Calu3 (cell line): ENCODE data around the gene RRN3. TPM values are rescaled to one million over a fixed set of nuclear protein-coding genes. Genes with fewer than 3 reads are reported as not detected.
"Not testable (repeated sequence)": the region's sequence is repeated elsewhere in the genome, so short reads cannot be mapped to it uniquely, and the experiment has no call there.

Experiments used
- Bru-seq: library from RNA; stranded (reverse); fragments of 400-500 nt; gene quantifications from one replicate; lab custom pipeline; 2021; lab: Mats Ljungman, UMichigan
- BruChase-seq, 2 experiments: library from RNA; stranded (reverse); fragments of 400-500 nt; gene quantifications; one replicate each; lab custom pipeline; 2021; lab: Mats Ljungman, UMichigan
- BruUV-seq: library from RNA; stranded (reverse); fragments of 400-500 nt; replicated peaks from 2 replicates; lab custom pipeline; 2021; lab: Mats Ljungman, UMichigan
- CTCF ChIA-PET: fragments of 300-600 bp; sonication (Branson Sonifier 250); formaldehyde crosslinking; loops from one replicate; lab custom pipeline; 2022; ENCODE audit warnings: antibody characterized with exemption; lab: Charles Lee
- DNase-seq: peaks from one replicate; pipeline ENCODE4 v3.0.0; 2022
- H3K27ac Mint-ChIP-seq: one replicate; pipeline ENCODE4 v1.8.0; 2022; ENCODE audit warnings: mixed read lengths; ENCODE audit not compliant: unreplicated experiment
- H3K27me3 Mint-ChIP-seq: one replicate; pipeline ENCODE4 v1.8.0; 2022; ENCODE audit warnings: mixed read lengths; ENCODE audit not compliant: unreplicated experiment
- H3K36me3 Mint-ChIP-seq: one replicate; pipeline ENCODE4 v1.8.0; 2022; ENCODE audit warnings: mild to moderate bottlenecking, moderate library complexity, mixed read lengths; ENCODE audit not compliant: insufficient read depth, unreplicated experiment
- H3K4me1 Mint-ChIP-seq: one replicate; pipeline ENCODE4 v1.8.0; 2022; ENCODE audit warnings: mild to moderate bottlenecking, low read depth, mixed read lengths; ENCODE audit not compliant: unreplicated experiment
- H3K4me3 Mint-ChIP-seq: one replicate; pipeline ENCODE4 v1.8.0; 2022; ENCODE audit warnings: mild to moderate bottlenecking, low read depth, moderate library complexity, mixed read lengths; ENCODE audit not compliant: unreplicated experiment
- H3K9me3 Mint-ChIP-seq: one replicate; pipeline ENCODE4 v1.8.0; 2022; ENCODE audit warnings: low read depth, mixed read lengths; ENCODE audit not compliant: unreplicated experiment
- intact Hi-C: fragments of 100-400 bp; cut with micrococcal nuclease; formaldehyde crosslinking; loops from one replicate; pipeline ENCODE4 v1.10.0; 2022; ENCODE audit not compliant: unreplicated experiment
- long read RNA-seq: library from polyadenylated mRNA; stranded (forward); transcript quantifications from one replicate; pipeline ENCODE4 v2.0.0, GENCODE V29; 2022
- total RNA-seq: library from RNA; stranded (reverse); gene quantifications from 2 replicates; pipeline ENCODE4 v1.2.3, GENCODE V29; 2022
- TF ChIP-seq, protein P1 (sequence below): fragments of 200-600 bp; IDR thresholded peaks from one replicate; pipeline ENCODE4 v1.8.0; 2022; ENCODE audit warnings: antibody characterized with exemption; ENCODE audit not compliant: unreplicated experiment

RRN3 gene, protein sequence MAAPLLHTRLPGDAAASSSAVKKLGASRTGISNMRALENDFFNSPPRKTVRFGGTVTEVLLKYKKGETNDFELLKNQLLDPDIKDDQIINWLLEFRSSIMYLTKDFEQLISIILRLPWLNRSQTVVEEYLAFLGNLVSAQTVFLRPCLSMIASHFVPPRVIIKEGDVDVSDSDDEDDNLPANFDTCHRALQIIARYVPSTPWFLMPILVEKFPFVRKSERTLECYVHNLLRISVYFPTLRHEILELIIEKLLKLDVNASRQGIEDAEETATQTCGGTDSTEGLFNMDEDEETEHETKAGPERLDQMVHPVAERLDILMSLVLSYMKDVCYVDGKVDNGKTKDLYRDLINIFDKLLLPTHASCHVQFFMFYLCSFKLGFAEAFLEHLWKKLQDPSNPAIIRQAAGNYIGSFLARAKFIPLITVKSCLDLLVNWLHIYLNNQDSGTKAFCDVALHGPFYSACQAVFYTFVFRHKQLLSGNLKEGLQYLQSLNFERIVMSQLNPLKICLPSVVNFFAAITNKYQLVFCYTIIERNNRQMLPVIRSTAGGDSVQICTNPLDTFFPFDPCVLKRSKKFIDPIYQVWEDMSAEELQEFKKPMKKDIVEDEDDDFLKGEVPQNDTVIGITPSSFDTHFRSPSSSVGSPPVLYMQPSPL
- total RNA-seq (45.3 and 48.9 TPM in 2 replicates), Bru-seq, nascent RNA (percentile 91 among the genes with signal in this experiment), BruChase-seq, experiment 1, labeled RNA remaining after a 6-hour chase (percentile 90 among the genes with signal in this experiment), BruChase-seq, experiment 2, labeled RNA remaining after a 2-hour chase (percentile 90 among the genes with signal in this experiment)
- long read RNA-seq, transcript RRN3-203 (17 exons, 2,198 nt): minor isoform, 8 of 61 reads
- long read RNA-seq, transcript RRN3-201 (18 exons, 3,762 nt): major isoform, 40 of 61 reads
- long read RNA-seq, partial matches to known transcripts: 4 of 61 reads
- long read RNA-seq, other reads (novel, unspliced or antisense): 9 of 61 reads

DNA sequence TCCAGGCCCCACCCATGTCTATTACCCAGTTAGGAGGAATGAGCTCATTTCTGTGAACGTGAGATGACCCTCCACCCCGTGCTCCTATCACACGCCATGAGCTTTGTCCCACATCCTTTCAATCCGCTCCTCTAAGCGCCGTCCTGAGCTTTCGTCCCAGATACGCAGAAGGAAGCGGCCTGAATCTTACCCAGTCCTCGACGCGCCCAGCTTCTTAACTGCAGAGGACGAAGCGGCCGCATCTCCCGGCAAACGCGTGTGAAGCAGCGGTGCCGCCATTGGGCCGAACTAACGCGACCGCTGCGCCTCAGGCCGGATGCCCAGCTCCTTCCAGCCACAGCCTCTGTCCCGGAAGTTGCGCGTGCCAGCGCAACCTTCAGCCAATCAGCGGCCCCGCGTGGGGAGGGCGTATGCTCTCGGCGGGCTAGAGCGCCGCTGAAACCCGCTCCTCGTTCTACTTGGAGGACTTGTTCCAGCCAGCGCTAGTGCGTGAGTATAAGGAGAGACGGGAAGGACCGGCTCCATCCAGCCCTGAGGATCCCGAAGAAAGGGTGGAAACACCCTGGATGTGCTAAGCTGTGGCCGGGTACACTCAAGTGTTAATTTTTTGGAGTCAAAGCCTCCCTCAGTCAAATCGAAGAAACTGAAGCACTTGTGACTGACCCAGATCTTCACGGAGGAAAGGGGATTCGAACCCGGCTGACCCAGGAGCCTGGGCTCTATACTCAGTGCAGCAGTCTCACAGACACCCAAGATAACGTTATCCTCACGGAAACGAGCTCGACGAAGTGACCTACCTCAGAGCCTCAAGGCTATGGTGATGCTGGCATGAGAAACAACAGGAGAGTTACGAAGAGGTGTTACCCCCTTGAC is at the start of gene RRN3:
Gene RRN3 (minus strand): TSS at position 318 of the 873 bp plus-strand sequence. CDS start 39 bp downstream, at position 279.
- Mint-ChIP-seq H3K4me3 (peak within 1 kb of the TSS; percentile 94), H3K4me1 (peaks cover 13% of the 10 kb centered on the region), H3K36me3 (peaks cover 46% of the 10 kb centered on the region), H3K27ac (peak within 1 kb of the TSS; percentile 93)
- H3K27me3 Mint-ChIP-seq, H3K9me3 Mint-ChIP-seq, intact Hi-C loops: not testable (repeated sequence)
- peak; percentile 96 for DNase-seq
- BruUV-seq: TSS peak; percentile 94
- CTCF ChIA-PET: interaction anchor here (1.0 to 1.7 kb wide), 2 partner anchors 22 to 37 kb away, joined by 3 read pairs; no protein-coding TSS in a partner anchor

DNA sequence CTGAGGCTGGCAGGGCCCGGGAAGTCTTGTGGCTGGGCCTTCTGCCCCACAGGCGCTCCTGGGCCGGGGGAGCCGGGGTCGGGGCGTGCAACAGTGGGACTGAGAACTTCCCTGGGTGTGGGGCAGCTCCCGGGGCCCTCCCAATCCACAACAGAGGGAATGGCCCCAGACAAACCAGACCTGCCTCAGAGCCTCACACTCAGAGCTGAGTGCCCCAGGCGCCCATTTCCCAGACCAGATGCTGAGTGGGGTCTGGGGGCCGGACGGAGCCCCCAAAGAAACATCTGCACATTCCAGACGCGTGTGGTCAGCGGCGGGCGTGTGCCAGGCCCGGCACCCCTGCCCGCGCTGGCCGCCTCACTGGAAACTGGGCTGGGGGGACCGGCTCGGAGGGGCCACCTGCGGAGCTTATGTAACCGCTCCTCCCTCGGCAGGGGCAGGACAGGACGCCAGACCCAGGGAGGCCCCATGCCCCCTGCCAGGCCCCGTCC is 49.6 kb upstream of the RRN3 start:
- BruUV-seq, H3K4me3 Mint-ChIP-seq, DNase-seq, H3K27ac Mint-ChIP-seq, H3K27me3 Mint-ChIP-seq, H3K4me1 Mint-ChIP-seq, H3K36me3 Mint-ChIP-seq, CTCF ChIA-PET, H3K9me3 Mint-ChIP-seq, intact Hi-C loops: not testable (repeated sequence)

DNA sequence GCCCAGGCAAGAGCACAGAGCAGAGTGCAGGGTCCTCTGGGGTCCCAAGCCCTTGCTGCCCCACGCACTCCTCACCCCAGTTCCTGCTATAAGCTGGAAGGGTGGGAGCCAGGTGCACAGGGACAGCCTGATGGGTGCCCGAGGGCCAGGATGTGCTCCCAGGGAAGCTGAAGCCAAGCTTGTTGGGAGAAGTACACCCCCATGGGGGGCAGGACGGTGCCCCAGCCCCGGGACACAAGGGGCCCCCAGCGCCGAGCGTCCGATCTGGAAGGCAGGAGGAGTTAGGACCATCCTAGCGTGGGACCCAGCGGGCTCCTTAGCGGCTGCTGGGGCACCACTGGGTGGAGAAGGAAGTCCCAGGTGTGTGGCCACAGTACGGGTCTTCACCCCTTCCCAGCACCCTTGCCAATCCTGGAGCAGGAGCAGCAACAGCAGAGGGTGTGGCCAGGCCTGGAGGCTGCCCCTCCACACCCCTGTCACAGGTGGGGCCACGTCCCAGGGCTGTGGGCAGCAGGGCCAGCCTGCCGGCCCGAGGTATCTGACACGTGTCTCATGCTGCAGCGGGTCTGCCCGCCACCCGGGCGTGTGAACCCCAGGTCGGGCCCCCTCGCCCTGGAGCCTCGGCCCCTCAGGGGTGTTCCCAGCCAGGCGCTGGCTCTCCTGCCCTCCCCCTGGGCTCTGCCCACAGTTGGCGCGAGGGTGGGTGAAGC is 49.0 kb upstream of the RRN3 start:
- H3K27me3 Mint-ChIP-seq, H3K9me3 Mint-ChIP-seq, CTCF ChIA-PET, intact Hi-C loops, H3K4me1 Mint-ChIP-seq, BruUV-seq, H3K36me3 Mint-ChIP-seq, H3K4me3 Mint-ChIP-seq, DNase-seq, H3K27ac Mint-ChIP-seq: not testable (repeated sequence)

DNA sequence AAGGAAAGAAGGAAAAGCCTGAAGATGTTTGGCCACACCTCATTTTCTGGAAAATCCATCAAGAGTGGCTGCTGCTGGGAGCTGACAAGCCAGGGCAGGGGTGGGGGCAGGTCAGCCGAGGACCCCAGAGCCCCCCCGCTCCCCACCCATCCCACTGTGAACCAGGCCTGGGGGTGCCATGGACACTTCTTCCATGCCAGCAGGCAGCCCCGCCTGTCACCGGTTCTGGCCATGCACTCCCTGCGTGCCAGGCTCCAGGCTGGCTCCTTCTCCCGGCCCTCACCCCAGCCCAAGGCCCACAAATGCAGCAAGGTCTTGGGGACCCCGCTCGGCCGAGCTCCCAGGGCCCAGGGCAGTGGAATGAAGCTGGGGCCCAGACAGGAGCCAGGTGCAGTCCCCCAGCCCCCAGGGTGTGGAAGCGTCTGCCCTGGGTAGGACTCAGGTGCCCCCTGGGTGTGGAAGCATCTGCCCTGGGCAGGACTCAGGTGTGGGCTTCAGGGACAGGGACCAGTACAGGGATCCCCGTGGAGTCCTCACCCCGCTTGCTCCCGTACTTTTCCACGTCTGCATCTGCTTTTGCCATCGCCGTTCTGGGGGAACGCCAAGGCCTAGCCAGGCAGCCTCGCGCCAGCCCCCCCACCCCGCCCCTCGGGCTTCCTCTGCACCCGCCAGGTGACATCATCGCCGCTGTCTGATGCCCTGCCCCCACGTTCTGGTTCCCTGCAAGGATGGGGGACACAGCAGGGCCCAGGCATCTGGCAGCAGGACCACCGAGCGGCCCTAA is 48.2 kb upstream of the RRN3 start:
- DNase-seq, H3K36me3 Mint-ChIP-seq, BruUV-seq, H3K9me3 Mint-ChIP-seq, H3K27ac Mint-ChIP-seq, intact Hi-C loops, H3K27me3 Mint-ChIP-seq, H3K4me3 Mint-ChIP-seq, CTCF ChIA-PET, H3K4me1 Mint-ChIP-seq: not testable (repeated sequence)

DNA sequence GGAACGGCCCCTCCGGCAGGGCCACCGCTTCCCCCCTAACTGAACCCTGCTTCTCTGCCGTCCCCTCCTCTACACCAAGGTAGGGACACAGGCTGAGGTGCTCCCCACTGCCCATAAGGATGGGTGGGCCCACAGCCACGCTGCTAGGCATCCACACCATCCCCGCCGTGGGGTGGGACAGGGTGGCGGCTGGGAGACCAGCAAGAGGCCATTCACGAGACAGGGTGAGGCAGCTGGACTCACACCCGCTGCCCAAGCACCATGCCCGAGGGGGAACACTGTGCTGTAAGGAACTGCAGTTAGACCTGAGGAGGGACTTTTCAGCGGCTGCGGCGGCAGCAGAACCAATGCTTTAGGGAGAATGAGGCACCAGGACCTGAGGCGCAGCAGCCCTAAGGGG is 47.5 kb upstream of the RRN3 start:
- Mint-ChIP-seq H3K27ac (no peak overlapping the region), H3K27me3 (no peaks in the 10 kb centered on the region), H3K9me3 (no peaks in the 10 kb centered on the region), H3K4me3 (no peak overlapping the region), H3K36me3 (no peaks in the 10 kb centered on the region), H3K4me1 (no peaks in the 10 kb centered on the region)
- intact Hi-C loops: no loop called here
- no peak for DNase-seq
- TF ChIP-seq, protein P1, sequence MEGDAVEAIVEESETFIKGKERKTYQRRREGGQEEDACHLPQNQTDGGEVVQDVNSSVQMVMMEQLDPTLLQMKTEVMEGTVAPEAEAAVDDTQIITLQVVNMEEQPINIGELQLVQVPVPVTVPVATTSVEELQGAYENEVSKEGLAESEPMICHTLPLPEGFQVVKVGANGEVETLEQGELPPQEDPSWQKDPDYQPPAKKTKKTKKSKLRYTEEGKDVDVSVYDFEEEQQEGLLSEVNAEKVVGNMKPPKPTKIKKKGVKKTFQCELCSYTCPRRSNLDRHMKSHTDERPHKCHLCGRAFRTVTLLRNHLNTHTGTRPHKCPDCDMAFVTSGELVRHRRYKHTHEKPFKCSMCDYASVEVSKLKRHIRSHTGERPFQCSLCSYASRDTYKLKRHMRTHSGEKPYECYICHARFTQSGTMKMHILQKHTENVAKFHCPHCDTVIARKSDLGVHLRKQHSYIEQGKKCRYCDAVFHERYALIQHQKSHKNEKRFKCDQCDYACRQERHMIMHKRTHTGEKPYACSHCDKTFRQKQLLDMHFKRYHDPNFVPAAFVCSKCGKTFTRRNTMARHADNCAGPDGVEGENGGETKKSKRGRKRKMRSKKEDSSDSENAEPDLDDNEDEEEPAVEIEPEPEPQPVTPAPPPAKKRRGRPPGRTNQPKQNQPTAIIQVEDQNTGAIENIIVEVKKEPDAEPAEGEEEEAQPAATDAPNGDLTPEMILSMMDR: no peak
- no TSS peak for BruUV-seq
- CTCF ChIA-PET: no interaction called here

DNA sequence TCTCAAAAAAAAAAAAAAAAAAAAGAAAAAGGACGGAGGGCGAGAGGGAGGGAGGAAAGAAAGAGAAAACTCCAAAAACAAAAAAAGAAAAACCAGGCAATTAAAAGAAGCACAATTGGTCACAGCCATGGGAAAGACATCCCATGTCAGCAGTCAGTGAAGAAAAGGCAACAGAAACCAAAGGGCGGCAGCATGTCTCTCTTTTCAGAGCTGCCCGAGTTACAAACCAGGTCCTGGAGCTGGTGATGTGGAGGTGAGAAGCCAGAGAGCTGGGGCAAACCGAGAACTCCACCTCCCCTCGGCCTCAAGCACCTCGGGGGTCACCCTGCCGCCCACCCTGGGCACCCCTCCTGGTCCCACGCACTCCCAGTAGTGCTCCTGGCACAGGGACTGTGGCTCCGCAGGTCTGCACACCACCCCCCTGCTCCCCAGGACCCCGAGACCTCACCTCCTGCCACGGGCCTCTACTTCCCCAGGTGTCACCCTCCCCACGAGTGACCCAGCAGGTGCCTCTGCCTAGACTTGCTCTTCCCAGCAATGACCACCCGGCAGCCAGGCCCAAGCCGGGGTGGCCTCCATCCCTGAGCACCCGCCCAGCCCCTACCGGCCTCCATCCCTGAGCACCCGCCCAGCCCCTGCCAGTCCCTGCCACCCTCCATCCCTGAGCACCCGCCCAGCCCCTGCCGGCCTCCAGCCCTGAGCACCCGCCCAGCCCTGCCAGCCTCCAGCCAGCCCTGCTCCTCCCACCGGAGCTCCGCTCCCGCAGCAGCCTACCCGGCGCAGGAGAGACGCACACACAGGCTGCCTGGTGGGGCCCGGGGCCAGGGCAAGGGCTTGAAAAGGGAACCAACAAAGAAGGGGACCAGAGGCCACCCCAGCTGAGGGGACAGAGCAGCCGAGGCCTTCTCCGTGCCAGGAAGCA is 46.6 kb upstream of the RRN3 start:
- H3K27ac Mint-ChIP-seq, intact Hi-C loops, H3K36me3 Mint-ChIP-seq, H3K4me1 Mint-ChIP-seq, H3K4me3 Mint-ChIP-seq, BruUV-seq, H3K27me3 Mint-ChIP-seq, DNase-seq, H3K9me3 Mint-ChIP-seq: not testable (repeated sequence)
- CTCF ChIA-PET: interaction anchor here (0.7 kb wide), 1 partner anchor 178 kb away, joined by 4 read pairs; no protein-coding TSS in a partner anchor
